IPS DF 19.7 (cell line): ENCODE data around the gene DIAPH2.

Experiments used
- DNase-seq: peaks from one replicate; pipeline ENCODE4 v3.0.0-alpha.2; 2013; ENCODE audit warnings: low read depth, low spot score

Gene DIAPH2

DNA sequence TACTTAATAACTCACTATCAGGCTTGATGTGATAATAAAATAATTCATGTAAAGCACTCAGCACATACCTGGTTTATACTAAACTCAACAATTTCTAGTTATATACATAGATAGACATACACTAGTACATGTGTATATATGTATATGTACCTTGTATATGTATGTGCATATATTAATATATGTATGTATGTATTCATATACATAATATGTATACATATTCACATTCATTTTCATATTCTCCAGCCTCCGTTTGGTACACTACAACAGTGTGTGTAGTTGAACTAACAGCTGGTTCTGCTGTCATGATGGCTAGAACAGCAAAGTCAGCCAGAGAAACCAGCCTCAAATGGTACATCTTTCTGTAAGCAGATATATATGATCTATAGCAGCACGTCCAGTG lies 869.2 kb downstream of the DIAPH2 start:
- DNase-seq, result no peak

DNA sequence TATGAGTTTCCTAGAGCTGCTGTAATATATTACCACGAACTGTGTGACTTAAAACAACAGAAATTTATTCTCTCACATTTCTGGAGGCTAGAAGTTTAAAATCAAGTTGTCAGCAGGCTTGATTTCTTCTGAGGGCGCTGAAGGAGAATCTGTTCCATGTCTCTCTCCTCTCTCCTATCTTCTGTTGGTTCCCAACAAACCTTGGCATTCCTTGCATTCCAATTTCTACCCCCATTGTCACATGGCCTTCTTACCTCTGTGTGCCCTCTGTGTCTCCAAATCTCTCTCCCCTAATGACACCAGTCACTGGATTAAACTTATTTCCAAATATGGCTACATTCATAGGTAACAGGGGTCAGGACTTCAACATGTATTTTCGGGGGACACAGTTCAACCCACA lies 871.7 kb downstream of the DIAPH2 start:
- DNase-seq, result peak; percentile 23

DNA sequence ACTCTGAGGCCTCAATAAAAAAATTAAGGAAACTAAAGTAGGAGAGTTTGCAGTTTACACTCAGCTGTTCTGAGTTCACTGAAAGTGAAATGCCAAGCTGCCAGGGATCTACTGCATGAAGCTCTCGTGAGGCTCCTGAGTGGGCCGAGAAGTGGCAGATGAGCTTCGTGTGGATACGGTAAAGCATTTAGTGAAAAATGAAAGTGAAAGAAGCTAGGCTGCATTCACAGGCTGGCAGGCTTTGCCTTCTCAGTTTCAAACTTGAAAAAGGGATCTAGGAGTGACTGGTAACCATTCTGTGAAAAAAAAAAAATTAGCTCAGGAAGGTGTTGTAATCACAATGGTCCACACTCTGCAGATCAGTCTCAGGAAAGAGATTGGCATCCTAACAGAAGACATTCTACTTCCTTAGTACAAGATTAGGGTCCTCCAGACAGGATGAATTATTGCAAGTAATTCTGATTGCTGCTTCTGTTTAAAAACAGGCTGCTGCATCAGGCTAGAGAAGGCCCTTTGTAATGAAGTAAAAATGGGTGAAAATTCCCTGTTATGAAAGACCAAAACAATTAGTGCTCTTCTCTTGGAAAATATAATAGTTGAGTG lies 879.0 kb downstream of the DIAPH2 start:
- no peak for DNase-seq

DNA sequence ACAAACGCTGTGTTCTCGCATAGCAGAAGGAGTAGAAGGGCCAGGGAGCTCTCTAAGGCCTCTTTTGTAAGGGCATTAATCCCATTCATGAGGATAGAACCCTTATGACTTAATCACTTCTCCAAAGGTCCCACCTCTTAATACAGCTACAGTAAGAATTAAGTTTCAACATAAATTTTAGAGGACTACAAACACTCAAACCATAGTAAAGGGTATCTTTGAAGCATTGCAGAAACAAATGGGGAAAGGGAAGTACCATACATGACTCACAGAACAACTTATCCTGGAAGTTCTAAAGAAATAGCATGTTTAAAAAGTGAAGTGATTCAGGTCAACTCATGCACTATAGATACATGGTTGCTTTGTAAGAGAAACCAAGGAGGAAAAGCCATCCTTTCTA lies 879.9 kb downstream of the DIAPH2 start:
- no peak for DNase-seq

DNA sequence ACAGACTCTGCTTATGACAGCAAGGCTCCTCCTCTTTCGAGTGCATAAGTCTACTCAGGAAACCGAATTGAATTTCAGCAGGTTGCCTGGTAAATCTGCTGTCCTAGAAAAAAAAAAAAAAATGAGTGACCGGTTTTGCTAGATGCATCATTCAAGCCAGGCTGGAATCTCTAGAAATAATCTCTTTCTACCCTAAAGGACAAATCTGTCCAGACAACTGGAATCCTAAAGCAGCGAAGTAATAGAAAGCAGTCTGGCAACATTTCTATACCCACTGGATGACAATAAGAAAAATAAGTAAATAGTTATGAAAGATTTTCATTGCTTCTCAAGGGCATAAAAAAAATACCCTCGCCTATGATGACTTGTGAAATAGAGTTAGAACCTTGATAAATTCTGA lies 902.5 kb downstream of the DIAPH2 start:
- no peak for DNase-seq

DNA sequence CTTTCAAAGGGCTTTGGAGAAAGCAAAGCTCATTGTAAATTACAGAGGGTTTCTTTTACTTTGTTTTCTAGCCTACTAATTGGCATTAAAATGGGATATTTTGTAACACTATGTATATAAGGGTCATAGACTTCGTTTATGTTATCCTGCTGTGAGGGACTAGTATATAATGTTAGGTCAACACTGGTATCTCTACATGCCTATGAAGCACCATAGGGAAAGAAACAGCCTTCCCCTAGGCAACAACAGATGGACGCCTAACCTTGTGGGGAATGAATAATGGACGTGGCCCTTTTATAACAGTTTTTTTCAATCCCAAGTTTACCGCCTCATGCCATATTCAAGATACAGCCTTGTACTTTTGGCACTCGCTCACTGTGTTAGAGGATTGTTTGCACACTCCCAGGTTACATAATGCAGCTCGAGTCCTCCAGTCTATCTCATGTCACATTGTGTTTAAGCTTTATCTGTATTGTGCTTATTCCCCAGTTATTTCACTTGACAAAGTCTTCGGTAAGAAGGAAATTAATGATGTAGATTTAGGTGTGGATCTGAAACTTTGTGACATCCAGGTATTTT lies 910.1 kb downstream of the DIAPH2 start:
- DNase-seq, result no peak

DNA sequence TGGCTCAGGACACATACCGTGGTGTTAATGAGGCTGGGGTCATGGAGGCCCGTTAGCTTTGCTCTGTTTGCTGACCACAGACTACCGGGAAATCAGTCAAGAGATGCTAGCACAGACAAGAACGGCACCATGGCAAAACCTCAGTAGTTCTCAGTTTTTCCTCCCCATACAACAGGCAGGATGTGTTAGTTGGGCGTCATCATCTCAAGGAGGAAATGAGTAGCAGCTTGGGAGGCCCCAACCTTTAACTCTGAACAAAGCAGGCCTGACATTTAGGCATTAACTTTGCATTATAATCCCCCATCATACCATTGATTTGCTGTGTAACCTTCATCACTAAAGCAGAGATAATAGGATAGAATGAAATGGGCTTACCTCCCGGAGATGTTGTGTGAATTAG lies 913.3 kb downstream of the DIAPH2 start:
- peak; percentile 25 for DNase-seq

DNA sequence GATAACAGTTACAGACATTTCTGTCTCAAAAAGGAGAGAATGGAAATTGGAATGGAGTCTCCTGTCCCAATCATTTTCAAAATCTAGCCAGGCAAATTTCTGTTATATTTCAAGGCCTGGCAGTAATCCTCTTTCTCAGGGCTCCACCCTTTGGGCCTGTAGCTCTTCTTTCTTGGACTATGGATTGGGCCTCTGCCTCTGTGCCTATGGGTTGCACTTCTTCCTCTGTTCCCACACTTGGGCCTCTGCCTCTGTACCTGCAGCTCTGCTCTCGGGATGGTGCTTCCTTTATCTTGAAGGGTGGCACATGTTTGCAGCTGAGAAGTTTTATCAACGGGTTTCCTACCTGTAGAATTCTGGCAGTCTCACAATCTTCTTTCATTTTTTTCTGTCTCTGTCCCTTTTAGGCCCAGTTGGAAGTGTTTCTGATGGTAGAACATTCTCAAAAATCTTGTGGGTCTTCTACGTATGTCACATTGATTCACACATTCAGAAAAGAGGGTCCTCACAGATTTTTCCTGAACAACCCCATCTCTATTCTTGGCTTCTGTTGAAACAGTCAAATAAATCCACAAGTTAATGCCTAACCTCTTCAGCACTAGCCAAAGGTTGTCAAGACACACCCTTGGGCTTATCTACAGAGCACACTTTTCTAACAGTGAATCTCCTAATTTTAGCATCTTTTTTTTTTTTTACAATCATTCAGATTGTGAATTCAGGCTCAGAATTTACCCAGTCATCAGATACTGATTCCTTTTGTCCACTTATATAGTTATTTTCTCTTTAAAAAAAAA lies 918.0 kb downstream of the DIAPH2 start:
- DNase-seq, result no peak

DNA sequence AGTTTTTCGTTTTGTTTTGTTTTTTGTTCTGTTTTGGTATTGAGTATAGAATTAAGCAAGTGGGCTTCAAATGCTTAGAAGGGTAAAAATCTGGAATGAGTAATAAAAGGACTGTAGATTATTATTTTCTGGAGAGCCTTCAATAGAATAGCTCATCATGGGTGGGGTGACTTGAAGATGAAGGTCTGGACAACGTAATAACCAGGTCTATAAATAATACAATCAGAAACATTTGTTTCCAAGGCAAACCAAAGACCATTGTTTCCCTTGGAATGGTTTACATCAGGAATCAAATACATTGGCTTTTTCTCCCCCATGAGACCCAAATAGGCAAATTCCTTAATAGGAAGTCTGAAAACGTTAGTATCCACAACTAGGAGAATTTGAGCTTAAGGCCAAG lies 920.6 kb downstream of the DIAPH2 start:
- no peak for DNase-seq

DNA sequence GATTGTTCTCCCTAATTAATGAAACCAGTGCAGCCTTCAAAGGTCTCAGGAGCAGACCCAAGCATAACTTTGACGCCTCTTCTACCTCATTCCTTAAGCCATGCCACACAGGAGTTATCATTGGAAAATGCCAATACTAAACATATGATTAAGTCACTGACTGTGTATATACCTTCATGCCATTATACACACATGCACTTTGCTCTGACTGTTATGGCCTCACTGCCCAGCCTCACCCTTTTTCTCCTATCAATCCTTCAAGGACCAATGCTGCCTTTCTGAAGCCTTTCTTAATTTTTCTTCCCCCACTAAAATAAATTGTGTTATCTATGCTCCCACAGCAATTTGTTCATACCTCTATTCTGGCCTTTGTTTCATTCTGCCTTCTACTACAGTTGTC lies 924.7 kb downstream of the DIAPH2 start:
- no peak for DNase-seq

DNA sequence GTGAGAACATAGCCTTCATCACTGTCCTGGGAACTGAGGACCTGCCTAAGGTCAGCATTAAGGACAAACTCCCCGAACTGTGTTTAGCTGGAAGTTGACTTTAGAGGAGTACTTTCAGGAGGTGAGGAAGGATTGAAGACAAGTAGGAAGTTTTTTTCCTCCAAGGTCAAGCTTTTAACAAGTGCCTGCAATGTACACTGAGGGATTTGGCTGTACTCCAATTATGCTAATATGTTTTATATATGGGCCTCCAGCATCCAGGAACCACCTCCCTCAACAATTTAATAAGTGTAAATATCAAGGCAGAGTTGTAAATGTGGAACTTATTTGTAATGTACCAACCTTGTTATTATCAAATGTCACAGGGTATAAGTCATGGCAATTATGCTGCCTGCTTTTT lies 925.3 kb downstream of the DIAPH2 start:
- no peak for DNase-seq

DNA sequence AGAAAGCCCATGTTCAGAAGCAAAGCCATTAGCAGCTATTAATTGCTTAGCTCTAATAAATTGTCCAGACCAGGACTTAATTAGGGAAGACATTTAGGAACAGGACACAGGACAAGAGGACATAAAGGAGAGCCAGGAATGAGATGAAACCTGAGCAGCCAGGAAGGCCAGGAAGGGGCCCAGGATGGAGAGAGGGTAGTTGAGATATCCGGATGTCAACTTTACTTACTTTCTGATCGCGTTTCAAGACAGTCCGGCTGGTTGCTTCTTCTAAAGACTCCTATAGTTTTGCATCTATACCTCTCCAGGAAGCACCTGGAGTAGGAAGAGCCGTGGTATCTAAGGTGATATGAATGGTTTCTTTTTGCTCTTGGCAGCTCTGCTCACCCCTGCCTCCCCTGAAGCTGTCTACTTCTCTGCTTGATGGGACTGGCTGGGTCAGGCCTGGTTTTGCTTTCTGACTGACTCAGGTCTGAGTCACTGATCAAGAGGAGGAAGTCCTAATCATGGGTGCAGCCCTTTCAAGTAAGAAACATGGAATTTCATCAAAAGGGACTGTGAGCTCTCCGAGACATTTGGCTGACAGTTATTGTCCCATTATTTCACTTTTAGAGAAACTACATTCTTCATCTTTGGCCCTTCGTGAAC lies 932.4 kb downstream of the DIAPH2 start:
- DNase-seq, result no peak

DNA sequence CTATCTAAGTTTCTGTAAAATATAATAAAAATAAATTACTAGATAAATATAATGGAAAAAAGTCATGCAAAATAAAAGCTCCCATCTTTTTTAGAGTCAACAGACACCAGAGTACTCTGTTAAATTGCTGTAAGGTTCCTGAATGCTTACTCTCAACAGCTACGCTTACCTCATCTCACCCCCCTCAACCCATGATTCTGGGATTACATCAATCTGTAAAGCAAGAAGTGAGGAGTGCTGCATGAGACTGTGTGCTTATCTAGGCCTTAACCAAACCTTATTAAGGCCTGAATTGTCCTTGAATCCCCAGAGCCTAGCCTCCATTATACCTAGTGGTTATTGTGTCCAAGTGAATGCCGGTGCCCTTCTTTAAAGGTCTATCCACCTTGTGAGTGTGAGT lies 934.9 kb downstream of the DIAPH2 start:
- DNase-seq, result no peak

DNA sequence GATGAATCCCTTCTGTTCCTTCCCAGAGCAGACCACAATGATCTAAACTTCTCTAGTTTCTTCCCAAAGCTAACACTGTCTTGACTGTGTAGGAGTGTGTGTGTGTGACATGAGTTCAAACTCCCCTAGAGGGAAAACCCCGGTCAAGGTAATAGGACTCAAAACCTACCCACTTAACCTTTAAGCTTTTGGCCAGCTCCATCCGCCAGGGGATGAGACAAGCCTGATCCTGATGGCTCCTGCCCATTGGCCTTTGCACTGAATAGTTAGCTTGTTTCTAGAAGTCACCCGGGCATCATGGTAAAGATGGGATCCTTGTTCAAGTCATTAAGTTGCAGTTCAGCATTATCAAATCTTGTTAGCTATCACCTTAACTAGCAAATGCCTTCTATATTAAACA lies 937.5 kb downstream of the DIAPH2 start:
- no peak for DNase-seq

DNA sequence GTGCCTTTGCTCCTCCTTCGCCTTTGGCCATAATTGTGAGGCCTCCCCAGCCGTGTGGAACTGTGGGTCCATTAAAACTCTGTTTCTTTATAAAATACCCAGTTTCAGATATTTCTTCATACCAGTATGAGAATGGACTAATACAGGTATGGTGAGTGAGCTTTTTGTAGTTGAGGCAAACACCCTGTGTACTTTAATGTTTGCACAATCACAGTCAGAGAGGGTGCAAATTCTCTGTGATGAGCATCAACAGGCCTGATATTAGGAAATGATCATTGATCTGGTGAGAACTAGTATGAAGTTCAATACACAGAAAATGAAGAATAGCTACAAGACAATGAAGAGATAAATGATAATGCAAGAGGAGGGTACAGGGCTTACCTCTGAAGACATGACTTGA lies 943.7 kb downstream of the DIAPH2 start:
- no peak for DNase-seq

DNA sequence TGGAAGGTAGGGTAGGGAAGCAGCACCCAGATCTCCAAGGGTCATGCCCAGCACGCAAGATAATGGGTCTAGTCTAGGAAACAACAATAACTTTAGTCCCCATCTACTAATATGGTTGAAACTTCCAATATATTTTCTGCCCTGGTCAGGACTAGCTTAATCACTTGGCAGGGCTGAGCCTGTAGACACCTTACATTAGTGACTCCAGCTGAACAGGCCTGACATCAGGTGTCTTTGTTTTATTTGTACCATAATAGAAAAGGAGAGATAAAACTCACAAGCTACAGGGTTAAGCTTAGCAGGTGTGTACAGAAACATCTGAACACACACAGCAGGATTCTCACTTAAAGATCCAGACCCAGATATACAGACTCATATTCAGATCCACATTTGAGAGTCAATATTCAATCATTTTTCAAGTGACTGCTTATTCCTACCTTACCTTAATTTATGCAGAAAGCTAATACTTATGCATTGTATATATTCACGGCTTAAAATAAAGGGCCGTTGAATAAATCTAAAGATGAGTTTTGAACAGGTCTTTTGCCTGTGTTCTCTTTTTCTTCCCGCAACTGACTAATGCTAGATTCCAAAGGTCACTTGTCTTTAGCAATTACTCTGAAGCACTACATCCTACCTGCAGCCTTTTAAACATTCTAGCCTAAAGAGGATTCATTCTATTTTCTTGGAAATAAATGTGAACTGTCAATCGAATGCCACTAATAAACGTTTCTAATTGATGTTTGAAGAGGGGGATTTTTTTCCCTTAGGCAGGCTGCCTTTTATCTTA lies 944.4 kb downstream of the DIAPH2 start:
- DNase-seq, result no peak

DNA sequence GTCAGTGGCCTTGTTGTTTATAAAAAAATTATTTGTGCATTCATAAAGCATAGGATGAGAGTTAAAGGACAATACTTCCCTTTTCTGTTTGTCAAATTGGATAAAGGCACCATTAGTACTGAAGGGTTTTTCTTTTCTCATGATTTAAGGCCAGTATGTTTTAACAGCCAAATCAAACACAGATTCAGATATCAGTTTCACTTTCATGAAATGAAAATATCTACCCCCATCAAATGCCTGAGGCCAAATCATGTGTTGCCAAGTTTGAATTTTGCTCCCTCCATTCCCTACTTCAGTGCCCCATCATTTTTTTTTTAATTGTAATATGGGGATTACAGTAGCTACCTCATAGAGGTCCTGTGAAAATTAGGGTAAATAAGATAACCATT lies 944.9 kb downstream of the DIAPH2 start:
- DNase-seq, result no peak

DNA sequence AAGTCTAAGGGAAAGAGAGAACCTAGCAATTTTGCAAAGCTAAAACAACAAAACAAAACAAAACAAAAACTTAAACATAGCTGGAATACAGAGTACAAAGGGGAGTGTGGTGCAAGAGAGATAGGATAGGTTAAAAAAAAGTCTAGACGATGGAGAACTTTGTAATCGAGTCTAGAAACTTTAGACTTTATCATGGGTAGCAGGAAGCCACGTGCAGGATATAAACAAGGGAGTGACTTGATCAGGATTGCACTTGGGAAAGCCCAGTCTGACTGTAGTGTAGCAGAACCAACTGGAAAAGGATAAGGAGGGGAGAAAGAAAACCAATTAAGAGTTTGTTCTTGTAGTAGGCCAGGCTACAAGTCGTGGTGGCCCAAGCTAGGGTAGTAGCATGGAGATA lies 949.2 kb downstream of the DIAPH2 start:
- DNase-seq, result no peak

DNA sequence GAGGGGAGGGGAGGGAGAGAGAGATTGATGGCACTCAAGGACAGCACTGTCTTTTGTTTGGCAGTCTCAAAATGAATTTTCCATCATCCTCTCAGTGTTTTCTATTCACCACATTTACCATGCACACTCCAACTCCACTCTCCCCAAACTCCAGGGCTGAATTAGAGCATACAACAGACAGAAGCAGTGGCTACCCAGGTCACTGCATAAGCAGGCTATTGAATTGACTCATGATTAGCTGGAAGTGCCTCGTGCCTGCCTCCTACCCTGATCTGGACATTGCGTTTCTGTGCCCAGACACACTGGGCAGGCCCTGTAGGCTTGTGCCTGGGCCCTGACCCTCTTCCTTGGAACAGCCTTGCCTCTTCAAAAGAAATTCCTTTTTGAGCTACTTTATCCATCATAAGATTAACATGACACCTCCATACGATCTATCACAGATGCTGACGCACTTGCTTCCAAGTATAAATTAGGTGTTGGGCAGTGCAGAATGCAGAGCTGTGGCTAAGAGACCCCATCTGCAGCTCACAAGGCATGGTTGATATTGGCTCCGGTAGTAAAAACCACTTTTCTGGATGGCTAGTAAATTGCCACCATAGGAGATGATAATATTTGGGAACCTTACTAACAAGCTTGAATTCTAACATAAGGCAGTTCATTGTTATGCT lies 952.0 kb downstream of the DIAPH2 start:
- DNase-seq, result no peak

DNA sequence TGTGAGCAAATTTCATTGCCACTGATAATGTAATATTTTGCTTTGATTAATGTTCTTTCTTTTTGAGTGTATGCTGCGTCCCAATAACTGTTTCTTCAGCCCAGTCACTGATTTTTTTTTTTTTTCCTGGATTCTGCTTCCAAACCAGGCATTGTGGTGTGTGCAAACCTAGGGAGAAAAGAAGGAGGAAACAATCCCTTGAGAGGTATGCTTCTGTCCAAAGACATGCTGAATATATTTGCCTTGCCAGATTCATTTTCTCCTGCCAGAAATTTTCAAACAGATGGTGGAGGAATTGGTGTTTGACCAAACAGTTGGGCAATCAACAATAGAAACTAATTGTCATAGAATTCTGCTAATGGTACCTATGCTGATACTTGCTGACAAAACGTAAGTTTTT lies 952.6 kb downstream of the DIAPH2 start:
- no peak for DNase-seq

DNA sequence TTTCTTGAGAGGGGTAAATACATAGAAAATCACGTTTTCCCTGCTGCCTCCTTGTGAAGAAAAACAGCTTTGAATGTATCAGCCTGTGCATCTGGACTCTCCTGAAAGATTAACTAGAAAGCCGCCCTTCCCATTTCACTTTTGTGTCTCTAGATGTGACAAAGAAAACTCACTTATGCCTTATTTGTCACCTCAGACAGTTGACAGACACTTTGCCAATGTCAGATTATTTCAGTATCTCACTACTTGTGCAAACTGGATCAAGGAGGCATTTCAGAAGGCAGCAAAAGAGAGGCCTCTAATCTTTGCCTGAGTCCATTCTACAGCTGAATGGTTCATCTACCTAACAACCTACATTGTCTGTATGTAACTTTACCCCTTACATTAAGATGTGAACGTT lies 954.0 kb downstream of the DIAPH2 start:
- DNase-seq, result no peak
